Activated naive CD8-positive, alpha-beta T cell treated with anti-CD3 and anti-CD28 coated beads, Interleukin-2, amount 50 U/mL, for 16 hours (primary cell): ENCODE results near the gene SOAT2.
"Not testable (repeated sequence)": the region's sequence is repeated elsewhere in the genome, so short reads cannot be mapped to it uniquely, and the experiment has no call there.

Experiments used
- DNase-seq: peaks from one replicate; pipeline ENCODE4 v3.0.0-alpha.2; 2020; ENCODE audit warnings: low read depth, low spot score

The SOAT2 gene

DNA sequence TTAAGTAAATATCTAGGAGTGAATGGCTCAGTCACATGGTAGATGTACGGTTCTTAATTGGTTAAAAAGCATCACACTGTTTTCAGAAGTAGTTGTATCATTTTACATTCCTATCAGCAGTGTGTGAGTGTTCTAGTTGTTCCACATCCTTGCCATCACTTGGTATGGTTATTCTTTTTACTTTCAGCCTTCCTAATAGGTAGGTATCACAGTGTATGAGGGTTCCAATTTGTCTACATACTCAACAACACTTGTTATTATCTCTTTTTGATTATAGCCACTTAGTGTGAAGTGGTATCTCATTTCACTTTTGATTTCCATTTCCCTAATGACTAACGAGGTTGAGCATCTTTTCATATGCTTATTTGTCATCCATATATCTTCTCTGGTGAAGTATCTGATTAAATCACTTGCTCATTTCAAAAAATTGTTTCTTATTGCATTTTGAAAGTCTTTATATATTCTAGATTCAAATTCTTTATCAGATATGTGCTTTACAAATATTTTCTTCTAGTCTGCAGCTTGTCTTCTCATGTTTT lies 20.6 kb upstream of the SOAT2 start:
- no peak for DNase-seq

GRCh38 chr12:53086361-53086760 lies 16.9 kb upstream of the SOAT2 start:
- no peak for DNase-seq

GRCh38 chr12:53090105-53090504 lies 13.2 kb upstream of the SOAT2 start:
- no peak for DNase-seq

GRCh38 chr12:53090554-53090953 lies 12.7 kb upstream of the SOAT2 start:
- no peak for DNase-seq

- no peak for DNase-seq
Observed at GRCh38 chr12:53091756-53092155, 11.5 kb upstream of the SOAT2 start.

GRCh38 chr12:53093777-53094393 lies 9.4 kb upstream of the SOAT2 start:
- no peak for DNase-seq

DNA sequence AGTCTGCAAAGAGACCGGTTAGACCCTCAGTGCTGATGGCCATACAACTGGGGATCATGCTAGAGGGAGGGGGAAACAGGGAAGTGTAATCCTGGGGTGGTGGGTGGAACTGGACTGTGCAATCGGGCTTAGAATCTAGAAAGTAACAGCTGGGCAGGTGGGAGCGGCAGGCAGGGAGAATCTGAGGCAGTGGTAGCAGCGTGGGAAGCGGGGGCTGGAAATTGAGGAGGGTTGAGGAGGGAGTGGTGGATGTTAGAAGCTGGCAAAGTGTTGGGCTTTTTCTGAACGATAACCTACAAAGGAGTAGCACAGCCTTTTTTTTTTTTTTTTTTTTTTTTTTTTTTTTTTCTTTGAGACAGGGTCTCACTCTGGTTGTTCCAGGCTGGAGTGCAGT lies 8.9 kb upstream of the SOAT2 start:
- DNase-seq = no peak

- not testable (repeated sequence) for DNase-seq
Observed at GRCh38 chr12:53094796-53095595, 8.3 kb upstream of the SOAT2 start.

GRCh38 chr12:53095596-53095895 lies 7.7 kb upstream of the SOAT2 start:
- DNase-seq = not testable (repeated sequence)

- DNase-seq = no peak
Observed at GRCh38 chr12:53096089-53096741, 7.1 kb upstream of the SOAT2 start.

DNA sequence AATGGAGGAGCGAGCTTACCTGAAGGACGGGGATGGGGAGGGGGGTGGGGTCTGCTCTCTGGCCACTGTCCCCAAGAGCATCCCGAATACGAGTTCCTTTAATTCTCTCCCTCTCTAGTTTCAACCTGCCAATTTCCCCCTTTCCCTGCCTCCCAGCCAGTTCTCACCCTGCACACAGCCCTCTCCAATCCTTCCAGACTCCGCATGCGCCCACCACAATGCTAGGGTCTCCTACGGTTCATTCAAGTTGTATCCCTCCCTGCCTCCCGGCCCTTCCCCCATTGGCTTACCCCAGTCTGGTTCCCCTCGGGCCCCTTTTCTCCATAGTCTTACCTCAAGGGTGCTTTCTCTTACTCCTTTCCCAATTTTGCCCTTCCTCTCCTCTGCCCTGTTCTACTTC lies 6.5 kb upstream of the SOAT2 start:
- no peak for DNase-seq

GRCh38 chr12:53097207-53097563 lies 6.1 kb upstream of the SOAT2 start:
- DNase-seq = no peak

GRCh38 chr12:53097564-53098353 lies 5.5 kb upstream of the SOAT2 start, which contains the start of gene IGFBP6:
IGFBP6 (plus strand) TSS chr12:53097667; CDS start chr12:53097718, 51 bp downstream.
- no peak for DNase-seq

DNA sequence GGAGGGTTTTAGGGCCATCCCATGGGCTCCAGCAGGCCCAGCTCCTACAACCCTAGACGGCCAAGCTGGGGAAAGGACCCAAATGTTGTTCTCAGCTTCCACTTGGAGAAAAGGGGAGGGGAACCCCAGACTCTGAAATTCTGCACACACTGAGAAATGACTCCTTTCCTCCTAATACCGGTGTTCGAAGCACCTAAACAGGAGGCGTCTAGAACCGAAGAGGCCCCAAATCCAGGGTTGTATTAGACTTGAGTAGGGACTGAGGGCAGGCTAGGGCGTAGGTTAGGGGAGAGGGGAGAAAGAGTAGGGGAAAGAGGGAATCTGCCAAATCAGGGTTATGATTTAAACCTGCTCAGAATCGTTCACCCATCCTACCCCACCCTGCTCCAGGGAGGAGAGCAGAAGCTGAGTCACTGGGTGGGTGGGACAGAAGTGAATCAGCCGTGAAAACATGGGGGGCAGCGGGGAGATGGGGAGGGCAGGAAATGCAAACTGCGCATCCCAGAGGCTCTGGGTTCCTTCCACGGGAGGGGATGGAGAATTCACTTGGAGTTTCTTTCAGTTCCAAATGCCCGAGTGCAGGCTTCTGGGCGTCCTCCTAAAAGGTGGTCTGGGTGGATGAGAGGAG lies 4.8 kb upstream of the SOAT2 start:
- no peak for DNase-seq

GRCh38 chr12:53099071-53099882 lies 4.0 kb upstream of the SOAT2 start:
- DNase-seq = peak; percentile 76

- no peak for DNase-seq
Observed at GRCh38 chr12:53100466-53101151, 2.7 kb upstream of the SOAT2 start.

DNA sequence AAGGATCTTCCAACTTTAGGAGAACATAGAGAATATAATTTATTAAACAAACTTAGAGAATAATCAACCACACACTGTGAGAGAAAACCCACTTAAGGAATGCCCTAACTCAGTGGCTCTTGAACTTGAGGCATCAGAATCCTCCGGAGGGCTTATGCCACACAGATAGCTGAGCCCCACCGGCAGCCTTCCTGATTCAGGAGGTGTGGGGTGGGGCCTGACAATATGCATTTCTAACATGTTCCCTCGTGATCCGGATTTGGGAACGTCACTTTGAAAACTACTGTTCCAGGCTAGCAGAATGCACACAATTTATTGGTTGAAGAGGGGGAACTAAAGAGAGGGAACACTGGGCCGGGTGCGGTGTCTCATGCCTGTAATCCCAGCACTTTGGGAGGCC lies 2.0 kb upstream of the SOAT2 start:
- DNase-seq = no peak

DNA sequence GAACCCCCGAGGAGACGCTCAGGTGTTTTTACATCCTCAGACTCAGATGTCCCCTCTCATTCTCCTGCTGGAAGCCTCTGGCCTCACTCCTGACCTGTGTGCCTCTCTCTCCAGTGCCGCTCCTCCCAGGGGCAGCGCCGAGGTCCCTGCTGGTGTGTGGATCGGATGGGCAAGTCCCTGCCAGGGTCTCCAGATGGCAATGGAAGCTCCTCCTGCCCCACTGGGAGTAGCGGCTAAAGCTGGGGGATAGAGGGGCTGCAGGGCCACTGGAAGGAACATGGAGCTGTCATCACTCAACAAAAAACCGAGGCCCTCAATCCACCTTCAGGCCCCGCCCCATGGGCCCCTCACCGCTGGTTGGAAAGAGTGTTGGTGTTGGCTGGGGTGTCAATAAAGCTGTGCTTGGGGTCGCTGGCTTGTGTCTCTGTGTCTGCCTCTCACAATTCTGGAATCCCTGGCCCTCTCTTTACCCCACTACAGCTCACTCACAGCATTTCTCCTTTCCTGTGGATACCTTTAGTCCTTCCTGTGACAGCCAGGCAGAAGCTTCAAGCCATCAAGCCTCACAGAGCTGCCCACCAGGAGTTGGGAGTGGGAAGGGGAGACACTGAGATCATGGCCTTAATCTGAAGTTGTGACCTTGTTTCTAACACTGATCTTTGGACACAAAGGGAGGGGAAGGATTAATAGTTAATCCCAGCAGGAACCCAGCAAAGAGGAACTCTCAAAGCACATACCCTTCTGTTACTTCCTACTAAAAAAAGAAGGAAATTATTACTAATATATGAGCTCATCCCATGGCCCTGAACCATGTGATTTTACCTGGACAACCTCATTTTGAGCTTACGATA lies 1.1 kb upstream of the SOAT2 start:
- no peak for DNase-seq

GRCh38 chr12:53103860-53104305 lies 597 bp downstream of the SOAT2 start:
- no peak for DNase-seq
